HG03520 (cell line): Measurements from ENCODE around the gene CADM2.

Experiments used
- ATAC-seq: cut with Tn5 transposase; IDR thresholded peaks from one replicate; pipeline ENCODE4 v1.9.1; 2021; ENCODE audit warnings: mild to moderate bottlenecking, moderate library complexity; ENCODE audit not compliant: unreplicated experiment

CADM2 gene

DNA sequence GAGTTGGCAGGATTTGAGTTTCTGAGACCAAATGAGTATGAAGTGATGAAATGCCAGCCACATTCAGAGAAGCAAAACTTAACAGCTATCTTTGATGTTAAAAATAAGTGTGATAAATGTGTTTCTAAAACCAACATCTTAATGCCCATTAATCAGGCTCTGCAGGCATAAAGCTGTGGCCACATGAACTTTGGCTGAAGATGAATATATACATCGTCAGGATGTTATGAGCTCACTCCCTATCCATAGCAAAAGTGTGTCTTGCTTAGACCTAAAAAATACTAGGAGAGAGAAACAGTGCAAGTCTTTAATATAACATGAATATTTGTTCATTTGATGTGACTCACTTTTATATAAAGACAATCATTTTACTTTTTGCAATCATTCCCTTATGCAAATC lies 218.0 kb downstream of the CADM2 start:
- ATAC-seq: no peak

DNA sequence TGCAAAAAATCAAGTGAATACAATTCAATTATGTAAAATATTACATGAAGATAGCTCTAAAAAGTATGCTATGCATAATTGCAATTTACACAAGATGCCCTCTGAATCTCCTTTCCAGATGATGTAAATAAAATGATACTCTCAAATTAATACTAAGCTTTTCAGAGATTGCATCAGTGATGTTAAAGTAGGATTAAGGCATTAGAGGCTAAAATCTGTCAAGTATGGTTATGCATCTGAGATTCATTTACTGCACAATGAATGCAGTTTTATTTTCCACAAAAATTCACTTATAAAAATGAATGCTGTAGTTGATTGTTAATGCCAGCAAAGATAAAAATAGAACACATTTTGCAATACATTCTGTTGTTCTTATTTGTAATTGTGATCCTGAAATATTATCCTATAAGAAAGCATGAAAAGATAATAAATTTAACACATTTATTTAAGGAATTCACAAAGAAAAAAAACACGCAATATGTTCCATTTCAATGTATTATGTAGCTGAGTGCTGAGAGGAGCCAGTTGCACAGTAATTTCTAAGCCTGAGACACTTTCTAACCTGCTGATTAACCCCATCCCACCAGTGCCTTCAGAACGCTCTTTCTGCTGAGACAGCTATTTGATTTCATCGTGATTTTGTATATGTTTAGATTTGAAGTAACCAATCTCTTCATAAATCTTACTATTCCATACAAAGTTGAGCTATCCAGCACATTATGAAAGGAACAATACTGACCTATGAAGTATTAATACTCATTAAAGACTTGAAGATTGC lies 224.4 kb downstream of the CADM2 start:
- ATAC-seq: no peak

DNA sequence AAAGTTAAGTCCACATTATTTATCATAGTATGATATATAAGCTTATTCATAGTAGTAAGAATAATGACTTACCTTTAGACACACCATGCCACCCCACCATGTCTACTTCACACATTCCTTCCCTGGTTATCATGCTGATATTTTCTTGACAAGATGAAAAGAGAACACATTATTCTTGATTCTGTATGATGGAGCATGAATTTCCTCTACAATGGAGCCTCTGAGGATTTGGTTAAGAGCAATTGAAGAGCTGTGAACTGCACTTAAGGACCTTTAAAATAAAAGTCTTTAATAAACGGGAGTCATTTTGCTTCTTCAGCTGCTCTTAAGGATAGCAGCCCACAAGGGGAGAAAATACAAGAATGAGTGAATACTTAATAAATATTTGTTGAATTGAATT lies 226.7 kb downstream of the CADM2 start:
- ATAC-seq: no peak

DNA sequence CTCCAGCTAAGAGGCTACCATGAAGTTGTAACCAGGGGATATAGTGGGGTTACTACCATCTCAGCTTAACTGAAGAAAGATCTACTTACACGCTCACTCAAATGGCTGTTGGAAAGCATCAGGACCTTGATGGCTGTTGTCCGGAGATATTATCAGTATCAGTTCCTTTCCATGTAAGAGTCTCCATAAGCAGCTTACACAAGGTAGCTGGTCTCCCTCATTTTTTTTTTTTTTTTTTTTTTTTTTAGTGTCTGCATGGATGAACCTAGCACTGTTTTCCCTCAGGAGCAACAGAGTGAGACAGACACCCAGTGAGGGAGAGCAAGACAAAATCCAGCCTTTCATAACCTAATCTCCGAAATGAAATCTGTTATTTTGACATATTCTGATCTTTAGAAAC lies 230.9 kb downstream of the CADM2 start:
- no peak for ATAC-seq

DNA sequence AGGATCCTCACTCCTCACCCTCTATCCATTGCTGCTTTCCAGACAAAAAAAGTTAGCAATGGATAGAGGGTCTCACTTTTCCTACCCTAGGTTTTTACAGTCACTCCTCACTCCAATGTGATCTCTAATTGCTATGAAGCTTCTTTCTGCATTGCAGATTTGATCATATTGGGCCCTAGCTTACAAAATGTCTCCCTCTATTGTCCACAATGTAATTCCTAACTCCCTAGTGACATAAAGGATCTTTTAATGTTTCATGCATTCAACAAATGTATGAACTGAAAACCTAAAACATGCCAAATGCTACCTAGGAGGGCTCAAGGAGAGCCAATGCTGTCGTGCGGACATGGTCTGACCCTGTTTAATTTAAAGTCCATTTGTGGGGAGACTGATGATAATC lies 234.8 kb downstream of the CADM2 start:
- ATAC-seq: no peak

DNA sequence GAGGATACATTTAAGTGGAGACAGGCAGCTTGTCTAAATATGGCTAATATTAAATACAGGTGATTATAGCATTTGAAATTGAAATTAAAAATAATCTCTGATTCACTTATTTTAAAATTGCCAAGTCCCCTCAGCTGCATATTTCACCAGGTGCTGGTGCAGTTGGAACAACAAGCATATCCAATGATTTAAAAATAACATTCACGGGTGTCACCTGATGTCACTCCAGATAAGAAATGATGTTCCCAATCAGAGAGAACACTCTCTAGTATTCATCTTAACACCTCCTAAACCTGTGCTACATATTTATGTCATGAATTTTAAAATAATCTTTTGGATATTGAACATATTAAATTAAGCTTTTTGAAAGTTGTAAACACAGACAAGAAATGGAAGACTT lies 249.9 kb downstream of the CADM2 start:
- ATAC-seq: no peak

DNA sequence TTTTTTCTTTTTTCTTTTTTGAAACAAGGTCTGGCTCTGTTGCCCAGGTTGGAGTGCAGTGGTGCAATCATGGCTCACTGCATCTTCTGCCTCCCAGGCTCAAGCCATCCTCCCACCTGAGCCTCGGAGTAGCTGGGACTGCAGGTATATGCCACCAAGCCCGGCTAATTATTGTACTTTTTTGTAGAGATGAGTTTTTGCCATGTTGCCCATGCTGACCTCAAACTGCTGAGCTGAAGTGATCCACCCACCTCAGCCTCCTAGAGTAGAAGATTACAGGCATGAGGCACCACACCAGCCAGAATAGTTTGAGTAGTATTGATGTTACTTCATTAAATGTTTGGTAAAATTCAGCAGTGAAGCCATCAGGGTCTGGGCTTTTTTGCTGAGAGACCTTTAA lies 251.8 kb downstream of the CADM2 start:
- no peak for ATAC-seq

DNA sequence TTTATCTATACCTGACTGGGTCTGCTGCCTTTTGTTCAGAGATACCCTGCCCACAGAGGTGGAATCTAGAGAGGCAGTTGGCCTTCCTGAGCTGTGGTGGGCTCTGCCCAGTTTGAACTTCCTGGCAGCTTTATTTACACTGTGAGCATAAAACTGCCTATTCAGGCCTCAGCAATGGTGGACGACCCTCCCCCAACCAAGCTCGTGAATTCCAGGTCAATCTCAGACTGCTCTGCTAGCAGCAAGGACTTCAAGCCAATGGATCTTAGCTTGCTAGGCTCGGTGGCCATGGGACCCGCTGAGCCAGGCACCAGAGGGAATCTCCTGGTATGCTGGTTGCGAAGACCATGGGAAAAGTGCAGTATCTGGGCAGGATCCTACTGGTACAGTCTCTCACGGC lies 270.2 kb downstream of the CADM2 start:
- ATAC-seq: no peak

DNA sequence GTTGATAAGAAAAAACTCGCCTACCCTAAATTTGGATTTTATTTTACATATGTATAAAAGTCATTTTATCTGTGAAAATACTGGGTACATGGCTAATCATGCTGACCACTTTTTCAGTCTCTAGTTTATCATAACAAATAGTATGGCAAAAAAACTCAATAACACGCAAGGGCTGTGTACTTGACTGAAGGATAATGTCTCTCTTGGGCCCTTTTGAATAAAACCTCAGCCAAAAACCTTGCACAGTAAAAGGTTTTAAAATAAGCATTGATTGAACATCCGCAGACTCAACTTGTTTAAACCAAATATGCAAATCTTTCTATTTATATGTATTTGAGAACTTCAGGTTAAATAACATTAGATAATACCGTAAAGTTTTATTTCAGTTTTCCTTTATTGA lies 285.3 kb downstream of the CADM2 start:
- ATAC-seq: no peak

DNA sequence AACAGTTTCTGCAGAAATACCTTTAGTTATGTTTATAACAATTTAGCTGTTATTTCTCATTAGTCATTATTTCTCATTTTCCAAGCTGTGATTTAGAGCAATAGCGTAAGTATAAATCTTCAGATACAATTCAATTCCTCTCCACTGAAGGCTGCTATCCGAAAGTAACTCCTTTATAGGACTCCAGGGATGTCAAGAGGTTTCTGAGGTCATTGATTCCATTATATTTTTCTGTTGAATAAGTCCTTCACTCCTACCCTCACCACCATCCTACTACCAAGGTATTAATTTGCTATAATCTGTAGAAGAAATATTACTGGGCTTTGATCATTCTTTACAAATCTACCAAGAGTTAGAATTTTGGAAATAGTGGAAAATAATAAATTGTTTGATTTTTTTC lies 285.7 kb downstream of the CADM2 start:
- ATAC-seq: no peak

DNA sequence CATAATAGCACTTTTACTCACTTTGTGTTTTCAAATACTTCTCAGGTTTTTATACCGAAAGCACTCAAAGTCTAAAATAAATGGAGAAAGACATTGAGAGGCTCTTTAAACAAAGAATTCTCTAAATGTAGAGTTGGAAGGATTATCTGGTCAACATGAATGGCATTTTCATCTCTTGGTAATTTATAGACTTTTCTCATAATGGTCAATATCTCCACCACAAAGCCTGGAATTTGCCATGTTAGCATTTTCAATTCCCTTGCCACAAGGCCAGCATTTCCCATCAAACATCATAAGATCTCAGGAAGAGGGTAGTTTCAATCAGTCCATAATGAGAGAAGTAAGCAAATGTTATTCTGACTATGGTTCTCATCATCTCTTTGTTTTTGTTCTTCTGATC lies 293.0 kb downstream of the CADM2 start:
- no peak for ATAC-seq

DNA sequence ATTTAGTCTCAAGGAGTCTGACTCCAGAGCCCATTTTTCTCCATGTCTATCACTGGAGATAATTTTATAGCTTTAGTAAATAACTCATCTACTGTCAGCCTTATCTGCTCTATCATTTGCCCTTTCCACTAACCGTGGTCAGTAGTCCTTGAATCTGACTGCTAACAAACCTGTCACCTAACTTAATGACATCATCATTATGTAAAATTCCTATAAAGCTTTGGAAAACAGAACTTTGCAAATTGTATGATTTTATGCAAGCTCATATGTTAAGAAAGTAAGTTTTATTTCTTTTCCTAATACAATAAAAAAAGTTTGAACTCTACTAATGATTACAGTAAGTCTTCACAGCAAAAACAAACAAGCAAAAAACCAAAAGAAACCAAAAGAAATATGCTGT lies 293.9 kb downstream of the CADM2 start:
- ATAC-seq: no peak

DNA sequence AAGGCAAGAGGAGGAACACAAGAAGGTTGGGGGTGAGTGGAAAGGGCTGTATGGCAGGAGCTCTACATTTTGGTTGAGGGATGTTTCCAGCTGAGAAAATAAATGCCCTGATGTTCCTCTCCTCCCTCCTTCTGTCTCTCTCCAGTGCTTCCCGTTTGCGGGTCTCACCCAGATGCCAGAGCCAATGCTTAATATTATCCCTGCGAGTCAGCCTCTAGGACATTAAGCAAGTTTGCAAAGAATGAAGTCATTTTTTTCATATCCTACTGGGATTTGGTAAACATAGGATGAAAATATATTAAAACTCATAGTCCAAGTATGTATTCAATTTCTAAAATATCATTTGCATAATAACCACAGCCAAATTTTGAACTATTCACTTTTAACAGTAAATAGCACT lies 295.9 kb downstream of the CADM2 start:
- ATAC-seq: no peak

DNA sequence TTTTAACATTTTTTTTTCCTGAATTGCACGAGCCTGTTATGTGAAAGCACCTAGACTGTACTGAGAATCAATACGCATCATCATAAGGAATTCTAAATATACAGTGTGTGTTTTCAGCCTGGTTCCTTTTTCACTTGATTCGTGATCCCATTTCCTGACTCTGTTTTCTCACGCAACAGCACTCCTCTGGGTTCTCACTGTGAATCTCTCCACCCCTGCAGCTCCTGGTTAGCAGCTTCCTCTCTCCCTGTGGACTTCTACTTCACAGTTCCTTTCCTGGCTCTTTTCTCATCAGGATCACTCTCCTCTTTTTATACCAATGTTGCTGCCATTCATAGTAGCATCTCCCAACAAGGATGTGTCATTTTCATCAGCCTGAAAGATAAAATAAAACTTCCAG lies 297.2 kb downstream of the CADM2 start:
- no peak for ATAC-seq

DNA sequence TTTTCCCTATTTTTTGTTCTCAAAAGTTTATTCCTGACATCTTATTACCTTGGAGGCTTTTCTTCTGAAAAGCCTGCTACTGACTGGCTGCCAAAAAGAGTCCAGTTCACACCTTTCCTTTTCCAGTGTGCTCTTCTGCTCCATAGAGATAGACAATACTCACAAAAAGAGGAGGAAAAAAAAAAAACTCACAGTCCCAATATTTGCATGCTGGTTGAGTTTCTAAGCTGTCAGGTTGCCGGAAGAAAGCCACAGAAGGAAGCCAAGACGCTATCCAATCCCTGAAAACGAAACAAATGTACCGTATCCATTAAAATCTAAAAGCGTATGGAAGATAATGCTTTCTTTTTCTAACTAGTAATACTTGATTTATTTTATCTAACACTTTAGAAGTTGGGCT lies 299.5 kb downstream of the CADM2 start:
- no peak for ATAC-seq

DNA sequence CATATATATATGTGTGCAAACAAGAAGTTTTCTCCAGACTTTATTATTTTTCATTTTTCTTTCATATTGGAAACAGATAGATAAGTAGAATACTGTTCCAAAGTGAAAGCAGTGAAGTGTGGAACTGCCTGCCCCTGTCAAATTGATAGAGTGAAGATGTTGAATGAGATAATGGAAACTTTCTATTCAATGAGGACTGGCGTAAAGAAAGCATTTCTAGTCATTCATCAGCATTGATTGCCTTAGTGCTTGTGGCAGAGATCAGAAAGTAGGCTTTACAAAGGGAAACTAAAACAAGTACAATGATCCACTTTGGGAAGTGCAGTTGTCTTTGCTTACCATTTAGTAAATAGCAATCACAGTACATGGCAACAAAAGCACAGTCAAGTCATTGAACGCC lies 300.0 kb downstream of the CADM2 start:
- ATAC-seq: no peak

DNA sequence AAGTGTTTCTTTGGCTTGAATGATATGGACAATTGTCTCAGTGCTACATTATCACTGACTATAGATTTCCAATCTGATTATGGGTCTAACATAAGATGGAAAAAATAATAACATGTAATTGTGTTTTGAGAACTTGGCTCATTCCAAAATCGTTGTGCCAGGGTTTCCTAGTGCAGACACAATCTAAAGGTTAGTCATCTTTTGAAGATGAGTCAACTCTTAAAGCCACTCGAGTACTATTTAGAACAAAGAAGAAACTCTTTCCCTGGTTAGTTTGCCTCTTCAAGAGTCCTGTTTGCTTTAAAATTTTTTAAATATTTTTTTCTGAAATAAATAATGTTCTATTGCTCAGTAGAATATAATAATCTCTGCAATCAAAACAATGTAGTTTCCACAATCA lies 301.0 kb downstream of the CADM2 start:
- no peak for ATAC-seq

DNA sequence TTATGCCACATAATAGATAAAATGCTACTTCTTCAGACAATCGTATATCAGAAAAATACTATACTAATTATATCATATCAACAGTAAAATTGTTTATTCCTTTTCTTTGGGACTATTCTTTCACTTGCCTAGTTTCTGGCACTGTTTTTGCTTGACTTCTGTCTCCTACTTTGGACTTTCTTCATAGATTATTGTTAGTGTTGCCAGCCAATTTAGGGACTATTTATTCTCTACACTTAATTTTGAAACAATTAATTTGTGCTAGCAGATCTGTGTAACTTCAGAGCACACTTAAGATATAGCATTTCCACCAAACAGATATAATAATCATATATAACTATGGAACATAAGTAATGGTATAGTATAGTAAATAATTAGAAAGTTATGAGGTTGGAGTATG lies 305.6 kb downstream of the CADM2 start:
- no peak for ATAC-seq

DNA sequence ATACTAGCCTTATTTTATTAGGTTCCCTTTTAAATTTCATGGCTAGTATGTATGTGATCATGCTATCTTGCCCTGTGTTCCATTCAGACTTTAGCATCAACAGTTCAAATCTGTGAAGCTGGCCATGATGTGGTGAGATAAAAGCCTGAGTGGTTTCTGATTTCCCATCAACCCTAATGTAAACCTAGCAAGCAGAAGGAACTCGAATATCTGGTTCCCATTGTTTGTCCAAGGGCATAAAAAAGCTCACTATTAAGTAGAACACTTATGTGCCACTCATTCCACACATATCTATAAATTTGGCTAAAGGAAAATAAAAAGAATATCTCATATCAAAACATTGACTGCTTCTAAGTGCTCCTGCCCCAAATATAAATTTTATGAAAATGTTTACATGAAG lies 311.7 kb downstream of the CADM2 start:
- no peak for ATAC-seq

DNA sequence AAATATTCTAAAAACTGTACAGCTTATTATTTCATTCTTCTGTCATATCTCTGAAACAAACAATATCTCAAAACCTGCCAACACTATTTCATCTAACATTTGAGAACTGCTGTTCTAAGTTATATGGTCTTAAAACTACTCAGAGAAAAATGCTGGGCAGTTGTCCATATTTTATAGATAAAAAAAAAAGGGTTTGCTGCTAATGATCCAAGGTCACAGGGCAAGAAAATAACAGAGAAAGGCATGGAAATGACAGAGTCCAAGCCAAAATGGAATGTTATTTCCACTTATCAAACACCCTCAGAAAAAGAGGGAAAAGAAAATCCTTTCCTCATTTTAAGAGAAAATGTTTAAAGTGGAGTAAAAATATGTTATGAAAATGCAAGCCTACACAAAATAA lies 313.1 kb downstream of the CADM2 start:
- no peak for ATAC-seq

DNA sequence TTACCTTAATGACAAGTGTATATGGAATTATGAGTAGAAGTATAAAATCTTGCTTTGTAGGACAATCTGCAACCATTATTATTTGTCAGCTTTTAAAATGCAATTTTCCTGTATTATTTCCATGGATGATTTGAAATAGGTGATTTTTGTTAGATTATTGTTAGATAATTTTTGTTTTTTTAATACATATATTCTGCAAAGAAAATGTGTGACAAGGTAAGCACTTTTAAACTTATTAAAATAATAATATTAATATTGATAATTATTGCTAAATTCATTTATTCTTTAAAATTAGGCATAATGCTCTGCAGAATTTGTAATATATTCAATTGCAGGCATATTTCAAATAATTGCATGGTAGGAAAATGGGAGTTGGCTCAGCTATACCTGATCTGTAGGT lies 329.5 kb downstream of the CADM2 start:
- no peak for ATAC-seq

DNA sequence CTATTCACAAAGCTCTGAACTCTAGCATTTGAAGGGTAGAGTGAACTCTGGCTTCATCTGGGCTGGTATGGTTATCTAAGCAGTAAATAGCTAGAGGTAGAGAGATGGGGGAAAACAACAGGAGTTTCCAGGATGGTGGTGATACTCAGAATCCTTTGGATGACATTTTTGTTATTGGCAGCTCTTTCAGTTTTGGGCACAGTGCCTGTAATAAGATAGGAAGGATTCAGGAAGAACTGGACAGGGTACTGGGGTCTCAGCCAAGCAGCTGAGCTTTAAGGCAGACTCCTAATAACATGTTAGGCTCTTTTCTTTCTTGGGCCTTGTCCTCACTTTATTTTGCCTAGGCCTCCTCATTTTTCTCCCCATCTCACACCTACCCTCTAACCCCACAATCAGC lies 338.5 kb downstream of the CADM2 start:
- ATAC-seq: no peak

DNA sequence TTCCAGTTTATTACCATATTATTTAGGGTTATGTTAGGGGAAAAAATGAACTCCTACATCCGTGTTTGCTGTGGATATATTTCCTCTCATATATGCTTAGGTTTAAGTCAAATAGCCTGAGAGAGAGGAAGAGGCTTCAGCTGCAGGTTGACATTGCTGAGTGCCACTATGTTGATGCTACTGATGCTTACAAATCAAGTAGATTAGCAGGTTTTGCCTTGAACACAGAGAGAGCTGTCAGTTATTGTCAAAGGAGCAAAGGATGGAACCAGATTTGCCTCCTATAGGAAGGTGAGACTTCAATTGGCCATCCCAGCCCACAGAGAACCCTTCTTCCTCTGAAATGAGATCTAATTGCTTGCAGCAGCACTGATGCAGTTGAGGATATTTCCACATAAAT lies 339.2 kb downstream of the CADM2 start:
- no peak for ATAC-seq
